ENCODE results near the gene IL1R2.

GRCh38 chr2:102000813-102001766, 9.3 kb downstream of the IL1R2 start:
- TF ChIP-seq CBFB (CRISPR knock-in tag; IDR thresholded peaks at IDR 0.05) = no peak
- TF ChIP-seq ZNF239 (CRISPR knock-in tag; IDR thresholded peaks at IDR 0.05) = no peak
- TF ChIP-seq SMARCE1 (IDR thresholded peaks at IDR 0.05) = no peak
- no peak for TF ChIP-seq NFYB (IDR thresholded peaks at IDR 0.05; ENCODE audit: extremely low read depth, insufficient read length)
- no peak for TF ChIP-seq ARID1B (IDR thresholded peaks at IDR 0.05)
- TF ChIP-seq CTCF (IDR thresholded peaks at IDR 0.05 in 2 of 3, conservative IDR thresholded peaks at IDR 0.05 in 1 of 3; ENCODE audit: insufficient read depth in 2 of 3, low read depth in 1 of 3, low read length in 3 of 3) = no peak
- TF ChIP-seq ZFX (CRISPR knock-in tag; IDR thresholded peaks at IDR 0.05) = no peak

Data from K562 (cell line).